ENCODE data around the gene PRKCQ.

- TF ChIP-seq CTCF (IDR thresholded peaks at IDR 0.05) (no peak), POLR2A (IDR thresholded peaks at IDR 0.05) (no peak)
Measured at GRCh38 chr10:6602700-6603084, 22.6 kb upstream of the PRKCQ start.

Data from uterus (tissue), 2 donors.